Suppressor macrophage (primary cell): ENCODE measurements around the gene DHRS9.
A peak's percentile ranks its signal among the peaks of the same experiment; 100 is the strongest.
"Not testable (repeated sequence)": the region's sequence is repeated elsewhere in the genome, so short reads cannot be mapped to it uniquely, and the experiment has no call there.

ENCODE experiments used
- DNase-seq, 4 experiments: peaks; one replicate each; pipeline ENCODE4 v3.0.0-alpha.2; 2020 to 2022

DHRS9 gene

GRCh38 chr2:169095621-169096105, 26.3 kb downstream of the DHRS9 start:
- DNase-seq = peak; percentile 42 to 73 (median 70)

DNA sequence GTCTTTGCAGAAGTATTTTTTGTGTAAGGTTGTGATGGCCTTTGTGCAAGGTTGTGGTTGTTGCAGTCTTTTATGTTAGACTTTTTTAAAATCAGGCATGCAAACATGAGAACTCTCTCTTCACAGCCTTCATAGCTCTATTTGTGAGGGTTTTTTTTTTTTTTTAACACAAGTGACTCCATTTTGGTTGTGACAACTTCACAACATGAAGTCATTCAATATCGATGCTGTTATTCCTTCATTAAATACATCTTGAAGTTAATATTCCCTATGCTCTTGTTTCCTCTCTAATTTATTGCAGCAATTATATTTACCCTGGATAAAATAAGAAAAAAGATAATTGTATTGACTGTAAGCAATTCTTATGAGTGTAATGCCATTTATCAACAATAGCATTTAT, 35.5 kb downstream of the DHRS9 start:
- DNase-seq = no peak

DNA sequence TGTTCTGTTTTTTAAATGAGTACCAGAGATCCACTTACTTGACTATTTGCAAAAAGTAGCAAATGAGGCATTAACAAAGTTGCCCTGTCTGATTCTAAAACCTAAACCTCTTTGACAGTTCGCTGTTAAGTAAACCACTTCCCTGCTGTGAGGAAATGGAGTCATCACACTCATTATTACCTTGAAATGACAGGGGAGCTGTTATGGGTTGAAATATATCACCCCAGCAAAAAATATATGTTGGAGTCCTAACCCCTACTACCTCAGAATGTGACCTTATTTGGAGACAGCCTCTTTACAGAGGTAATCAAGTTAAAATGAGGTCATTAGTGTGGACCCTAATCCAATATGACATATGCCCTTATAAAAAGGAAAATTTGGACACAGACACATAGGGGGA, 36.1 kb downstream of the DHRS9 start:
- no peak for DNase-seq

DNA sequence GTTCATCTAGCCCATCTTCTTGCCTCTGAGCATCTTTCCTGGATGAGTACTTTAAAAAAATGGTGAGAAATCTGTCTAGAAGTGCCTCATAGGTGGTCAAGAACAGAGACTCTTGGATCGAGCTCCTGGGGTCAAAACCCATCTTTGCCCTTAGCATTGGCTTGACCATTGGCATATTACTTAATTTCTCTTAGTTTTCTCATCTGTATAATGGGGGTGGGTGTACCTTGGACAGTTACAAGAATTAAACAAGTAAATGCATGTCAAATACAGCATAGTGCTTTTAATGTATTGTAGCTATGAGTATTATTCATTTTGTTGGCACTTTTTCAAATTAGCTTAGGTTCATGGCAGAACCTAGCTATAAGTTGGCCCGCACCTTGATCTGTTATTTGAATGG, 36.8 kb downstream of the DHRS9 start:
- no peak for DNase-seq

DNA sequence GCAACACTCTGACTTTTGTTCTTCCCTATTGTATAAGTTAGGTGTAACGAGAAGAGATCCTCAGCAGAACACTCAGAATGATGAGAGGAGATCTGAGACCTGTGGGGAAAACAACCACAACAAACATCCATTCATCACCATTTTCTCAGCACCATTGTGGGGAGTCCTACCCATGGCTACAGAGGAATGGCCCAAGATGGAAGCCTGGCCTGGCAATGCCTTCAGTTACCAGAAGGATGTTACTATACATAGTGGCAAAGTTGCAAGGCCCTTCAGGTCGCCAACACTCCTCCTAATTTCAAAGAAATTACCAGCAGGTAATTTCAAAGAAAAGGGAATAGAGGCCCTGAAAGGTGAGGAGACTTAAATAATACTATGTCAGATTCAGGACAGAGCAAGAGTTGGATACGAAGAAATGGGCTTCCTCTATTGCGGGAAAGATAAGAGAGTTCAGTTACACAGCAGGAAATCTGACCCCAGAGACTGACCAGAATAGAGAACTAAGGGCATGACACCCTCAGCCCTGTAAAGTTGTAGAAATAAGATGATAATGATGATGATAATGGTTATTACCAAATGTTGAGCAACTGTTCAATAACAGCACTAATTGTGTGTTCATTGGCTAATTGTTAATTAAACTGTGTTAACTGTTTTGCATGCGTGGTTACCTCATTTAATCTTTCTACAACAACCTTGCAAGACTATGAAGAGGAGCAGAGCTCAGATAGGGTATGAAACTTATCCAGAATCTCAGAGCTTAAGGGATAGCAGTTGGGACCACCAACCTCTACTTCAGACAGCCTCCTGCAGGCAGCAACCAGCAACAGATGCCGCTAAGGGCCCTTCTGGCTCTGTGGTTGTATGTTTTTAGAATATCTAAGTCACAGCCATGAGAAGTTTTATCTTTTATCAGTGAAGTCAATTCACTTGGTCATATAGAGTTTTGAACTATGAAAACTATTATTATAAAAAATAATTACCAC, 37.5 kb downstream of the DHRS9 start:
- DNase-seq = peak in 3 of 4 experiments; percentile 17 to 41 (median 36)

- no peak for DNase-seq
These were observed 38.3 kb downstream of the DHRS9 start for GRCh38 chr2:169107645-169108044.

GRCh38 chr2:169108099-169108884, 38.9 kb downstream of the DHRS9 start:
- DNase-seq = peak in 1 of 4 experiments; percentile 16

- peak; percentile 81 to 89 (median 85) for DNase-seq
These were observed 40.4 kb downstream of the DHRS9 start for GRCh38 chr2:169109502-169110409.

- no peak for DNase-seq
These were observed 41.1 kb downstream of the DHRS9 start for GRCh38 chr2:169110419-169110818.

- no peak for DNase-seq
These were observed 41.6 kb downstream of the DHRS9 start for GRCh38 chr2:169110916-169111315.

DNA sequence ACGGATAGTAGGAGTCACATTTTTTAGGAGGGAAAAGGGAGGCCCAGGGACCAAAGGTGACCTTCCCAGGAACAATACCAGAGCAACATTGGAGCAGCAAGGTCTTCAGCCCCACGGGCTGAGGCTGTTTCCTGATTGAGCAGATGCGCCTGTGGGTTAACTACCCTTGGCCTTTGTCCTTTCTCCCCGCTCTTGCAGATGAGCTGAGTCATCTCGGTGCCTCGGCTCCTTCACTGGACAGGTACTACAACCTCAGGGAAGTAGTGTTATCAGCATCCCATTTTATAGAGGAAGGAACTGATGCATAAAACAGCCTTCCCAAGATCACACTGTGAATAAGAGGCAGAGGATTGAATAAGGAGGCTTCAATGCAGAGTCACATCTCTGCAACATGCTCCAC, 43.5 kb downstream of the DHRS9 start:
- no peak for DNase-seq

GRCh38 chr2:169114056-169114455, 44.7 kb downstream of the DHRS9 start:
- DNase-seq = peak; percentile 21 to 66 (median 42)

GRCh38 chr2:169116327-169116726, 47.0 kb downstream of the DHRS9 start:
- DNase-seq = no peak

DNA sequence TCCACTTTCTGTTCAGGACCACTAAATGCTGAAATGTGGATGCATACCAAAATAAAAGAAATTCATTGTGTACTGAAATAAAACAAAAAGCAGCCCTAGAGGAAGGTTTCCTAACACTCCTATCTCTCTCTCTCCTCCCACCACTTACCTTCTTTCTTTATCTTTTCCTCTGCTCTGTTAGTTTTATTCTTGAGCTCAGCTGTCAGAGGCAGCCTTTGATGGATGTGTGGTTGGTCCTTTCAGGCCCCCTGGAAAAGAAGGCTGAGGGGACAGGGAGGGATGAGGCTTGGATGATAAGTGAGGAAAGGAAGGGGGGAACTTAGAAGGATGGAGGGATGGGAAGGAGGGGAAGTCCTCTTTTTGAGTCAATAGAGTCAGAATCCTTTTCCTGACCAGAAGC, 47.6 kb downstream of the DHRS9 start:
- no peak for DNase-seq

- DNase-seq = no peak
These were observed 48.7 kb downstream of the DHRS9 start for GRCh38 chr2:169118060-169118459.

GRCh38 chr2:169119123-169119760, 49.9 kb downstream of the DHRS9 start:
- no peak for DNase-seq

GRCh38 chr2:169119851-169120250, 50.5 kb downstream of the DHRS9 start:
- DNase-seq = no peak

DNA sequence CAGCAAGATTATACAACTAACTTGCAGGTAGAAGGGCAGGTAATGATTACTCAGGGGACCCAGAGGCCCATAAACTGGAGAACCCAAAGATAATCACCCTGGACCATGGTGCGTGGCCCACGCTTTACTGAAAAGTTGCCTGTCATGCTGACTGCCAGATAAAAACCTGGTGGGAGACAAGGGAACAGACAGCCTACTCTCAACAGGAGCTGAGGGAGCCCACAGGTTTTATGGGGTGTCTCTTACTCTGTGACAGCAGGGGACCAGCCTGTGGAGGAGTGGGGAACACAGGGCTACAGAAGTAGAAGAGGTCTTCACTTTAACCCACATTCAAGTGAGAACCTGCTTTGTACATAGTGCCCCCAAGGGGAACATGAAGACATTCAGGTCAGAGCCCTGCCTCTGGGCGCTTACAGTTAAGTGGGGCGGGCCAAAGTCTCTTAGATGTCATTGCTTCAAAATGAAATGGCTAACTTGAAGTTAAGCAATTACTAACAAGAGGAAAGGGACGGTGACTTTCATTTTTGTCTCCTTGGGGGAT, 60.4 kb downstream of the DHRS9 start:
- no peak for DNase-seq

- peak; percentile 17 to 71 (median 49) for DNase-seq
These were observed 62.5 kb downstream of the DHRS9 start for GRCh38 chr2:169131587-169132512.

DNA sequence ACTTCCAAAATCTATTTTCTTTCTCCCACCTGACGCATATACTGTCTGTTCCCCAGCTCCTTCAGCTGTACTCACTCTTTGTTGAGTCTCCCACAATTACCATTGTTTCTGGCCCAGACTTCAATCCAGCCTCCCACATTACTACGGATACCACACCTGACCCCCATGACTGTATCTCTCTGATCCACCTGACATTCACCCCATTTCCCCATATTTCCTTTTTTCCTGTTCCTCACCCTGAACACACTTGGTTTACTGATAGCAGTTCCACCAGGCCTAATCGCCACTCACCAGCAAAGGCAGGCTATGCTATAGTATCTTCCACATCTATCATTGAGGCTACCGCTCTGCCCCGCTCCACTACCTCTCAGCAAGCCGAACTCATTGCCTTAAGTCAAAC, 64.9 kb downstream of the DHRS9 start:
- not testable (repeated sequence) for DNase-seq
